Colonic mucosa (tissue), 4 donors: ENCODE measurements around the gene TRIM14. TPM values are rescaled to one million over a fixed set of nuclear protein-coding genes. Genes with fewer than 3 reads are reported as not detected.
"Not testable (repeated sequence)": the region's sequence is repeated elsewhere in the genome, so short reads cannot be mapped to it uniquely, and the experiment has no call there.

Source experiments
- DNase-seq: peaks from one replicate; pipeline ENCODE4 v3.0.0-alpha.2; 2020
- H3K27ac ChIP-seq: fragments of 200-600 bp; one replicate; pipeline ENCODE4 v1.8.0; 2021
- H3K27me3 ChIP-seq: fragments of 200-600 bp; one replicate; pipeline ENCODE4 v1.8.0; 2021
- H3K36me3 ChIP-seq: fragments of 200-600 bp; one replicate; pipeline ENCODE4 v1.8.0; 2021
- H3K4me1 ChIP-seq: fragments of 200-600 bp; one replicate; pipeline ENCODE4 v1.8.0; 2021; ENCODE audit warnings: mild to moderate bottlenecking
- H3K4me3 ChIP-seq: fragments of 200-600 bp; one replicate; pipeline ENCODE4 v1.8.0; 2021
- H3K9ac ChIP-seq, 2 donors: one replicate each; pipeline ENCODE4 v1.7.0; 2013; ENCODE audit warnings: control low read depth in 2 of 2, low read depth in 2 of 2, low read length in 2 of 2
- H3K9me3 ChIP-seq: fragments of 200-600 bp; one replicate; pipeline ENCODE4 v1.8.0; 2021
- CTCF ChIP-seq: fragments of 200-600 bp; IDR thresholded peaks from one replicate; pipeline ENCODE4 v1.8.0; 2022; ENCODE audit warnings: antibody characterized with exemption, mild to moderate bottlenecking
- intact Hi-C: fragments of 100-400 bp; cut with DNase I; formaldehyde crosslinking; loops from one replicate; pipeline ENCODE4 v1.14.1; 2022
- total RNA-seq, 2 donors: library from RNA; stranded (reverse); fragmentation: NEBNext Ultra II Directional in 1 of 2; extraction: Animal tissue kit (Norgen Biotek cat#: 25700) in 1 of 2; gene quantifications; one replicate each; pipeline ENCODE4 v1.2.1, GENCODE V29; 2021
- donor health status: healthy.
- donor health status: DM: no; HTN: no; CAD: no.
- donor health status: DM: no; HTN: no; CAD: no.

TRIM14 gene
- total RNA-seq, 2 donors from 2014 or later, result 44.6 to 62.0 TPM

- no peaks in the 10 kb centered on the region for H3K36me3 ChIP-seq
- intact Hi-C loops, result no loop called here
- no peaks in the 10 kb centered on the region for H3K27me3 ChIP-seq
- DNase-seq, result no peak
- no peak overlapping the region for H3K4me3 ChIP-seq
- TF ChIP-seq CTCF, result no peak
- H3K27ac ChIP-seq, result no peak overlapping the region
- H3K9ac ChIP-seq, result no peak overlapping the region
- no peaks in the 10 kb centered on the region for H3K4me1 ChIP-seq
- H3K9me3 ChIP-seq, result no peaks in the 10 kb centered on the region
Measured at GRCh38 chr9:98127226-98127625, 8.2 kb upstream of the TRIM14 start.

GRCh38 chr9:98124637-98125426, 5.8 kb upstream of the TRIM14 start:
- no peak overlapping the region for H3K27ac ChIP-seq
- no peak overlapping the region for H3K9ac ChIP-seq
- peaks cover 4% of the 10 kb centered on the region for H3K4me1 ChIP-seq
- H3K36me3 ChIP-seq, result no peaks in the 10 kb centered on the region
- TF ChIP-seq CTCF, result no peak
- intact Hi-C loops, result no loop called here
- no peaks in the 10 kb centered on the region for H3K9me3 ChIP-seq
- no peaks in the 10 kb centered on the region for H3K27me3 ChIP-seq
- no peak for DNase-seq
- no peak overlapping the region for H3K4me3 ChIP-seq

- H3K9me3 ChIP-seq, intact Hi-C loops: not testable (repeated sequence)
Measured at GRCh38 chr9:98124091-98124490, 5.1 kb upstream of the TRIM14 start.

GRCh38 chr9:98121058-98121457, 2.0 kb upstream of the TRIM14 start:
- peak; percentile 80 for DNase-seq
- H3K27ac ChIP-seq, result peak overlapping the region; percentile 96

More at GRCh38 chr9:98124091-98124490, 5.1 kb upstream of the TRIM14 start:
- not testable (repeated sequence) for H3K4me1 ChIP-seq, H3K36me3 ChIP-seq, H3K27me3 ChIP-seq, DNase-seq, H3K27ac ChIP-seq, H3K9ac ChIP-seq, H3K4me3 ChIP-seq

GRCh38 chr9:98120476-98120875, 1.5 kb upstream of the TRIM14 start:
- Histone ChIP-seq H3K4me3 (no peak overlapping the region), H3K9me3 (no peaks in the 10 kb centered on the region), H3K27ac (peak overlapping the region; percentile 96), H3K27me3 (no peaks in the 10 kb centered on the region), H3K4me1 (peaks cover 4% of the 10 kb centered on the region), H3K9ac (peak overlapping the region in 1 of 2 donors; percentile 48), H3K36me3 (no peaks in the 10 kb centered on the region)
- TF ChIP-seq CTCF, result no peak
- DNase-seq, result peak; percentile 76
- intact Hi-C loops, result no loop called here

More at GRCh38 chr9:98121058-98121457, 2.0 kb upstream of the TRIM14 start:
- H3K4me1 ChIP-seq, result peaks cover 4% of the 10 kb centered on the region
- H3K27me3 ChIP-seq, result no peaks in the 10 kb centered on the region
- no peak for TF ChIP-seq CTCF
- no peak overlapping the region for H3K9ac ChIP-seq
- intact Hi-C loops, result no loop called here
- no peak overlapping the region for H3K4me3 ChIP-seq
- H3K36me3 ChIP-seq, result no peaks in the 10 kb centered on the region
- H3K9me3 ChIP-seq, result no peaks in the 10 kb centered on the region

GRCh38 chr9:98117984-98118639, 910 bp downstream of the TRIM14 start:
- peak; percentile 84 for DNase-seq
- Histone ChIP-seq H3K9ac (peak overlapping the region; percentile 89 to 97), H3K4me1 (peaks cover 4% of the 10 kb centered on the region), H3K9me3 (no peaks in the 10 kb centered on the region), H3K27me3 (no peaks in the 10 kb centered on the region), H3K4me3 (peak overlapping the region; percentile 80), H3K27ac (peak overlapping the region; percentile 96), H3K36me3 (no peaks in the 10 kb centered on the region)
- TF ChIP-seq CTCF, result no peak
- intact Hi-C loops, result loop anchor here (5.0 kb wide), 1 partner anchor 41 kb away; no protein-coding TSS in a partner anchor

GRCh38 chr9:98117097-98117496, 1.9 kb downstream of the TRIM14 start:
- DNase-seq, H3K9ac ChIP-seq, H3K4me3 ChIP-seq, H3K9me3 ChIP-seq, H3K4me1 ChIP-seq, H3K36me3 ChIP-seq, H3K27me3 ChIP-seq, H3K27ac ChIP-seq: not testable (repeated sequence)
- intact Hi-C loops, result loop anchor here (5.0 kb wide), 1 partner anchor 40 kb away; no protein-coding TSS in a partner anchor
